HG02870 (cell line): ENCODE results near the gene PARP1.
"Not testable (repeated sequence)": the region's sequence is repeated elsewhere in the genome, so short reads cannot be mapped to it uniquely, and the experiment has no call there.

Experiments
- ATAC-seq: cut with Tn5 transposase; IDR thresholded peaks from one replicate; pipeline ENCODE4 v1.9.1; 2021; ENCODE audit warnings: mild to moderate bottlenecking, moderate library complexity; ENCODE audit not compliant: unreplicated experiment

Gene PARP1

GRCh38 chr1:226357416-226357815 is 50.5 kb downstream of the PARP1 start:
- ATAC-seq: no peak

- no peak for ATAC-seq
Measured at GRCh38 chr1:226355669-226356551, 52.0 kb downstream of the PARP1 start.

GRCh38 chr1:226355016-226355415 is 52.9 kb downstream of the PARP1 start:
- no peak for ATAC-seq

GRCh38 chr1:226353698-226354525 is 54.0 kb downstream of the PARP1 start:
- no peak for ATAC-seq

DNA sequence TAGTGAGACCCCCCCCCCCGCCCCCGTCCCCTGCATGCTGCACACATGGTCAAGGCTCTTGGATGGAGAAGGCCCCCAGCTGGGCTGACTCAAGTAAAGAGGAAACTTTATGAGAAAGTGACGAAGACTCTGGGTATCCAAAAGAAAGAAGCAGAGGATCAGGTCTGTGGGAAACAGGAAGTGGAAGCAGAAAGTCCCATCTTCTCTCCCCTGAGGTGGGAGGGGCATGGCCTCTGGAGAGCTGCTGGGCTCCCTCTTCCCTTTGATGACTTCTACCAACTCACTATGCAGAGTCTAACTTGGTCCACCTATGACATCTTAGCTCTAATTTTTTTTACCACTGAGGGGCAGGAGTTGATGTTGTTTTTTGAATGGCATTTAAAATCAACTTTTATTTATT is 56.2 kb downstream of the PARP1 start:
- ATAC-seq: no peak

DNA sequence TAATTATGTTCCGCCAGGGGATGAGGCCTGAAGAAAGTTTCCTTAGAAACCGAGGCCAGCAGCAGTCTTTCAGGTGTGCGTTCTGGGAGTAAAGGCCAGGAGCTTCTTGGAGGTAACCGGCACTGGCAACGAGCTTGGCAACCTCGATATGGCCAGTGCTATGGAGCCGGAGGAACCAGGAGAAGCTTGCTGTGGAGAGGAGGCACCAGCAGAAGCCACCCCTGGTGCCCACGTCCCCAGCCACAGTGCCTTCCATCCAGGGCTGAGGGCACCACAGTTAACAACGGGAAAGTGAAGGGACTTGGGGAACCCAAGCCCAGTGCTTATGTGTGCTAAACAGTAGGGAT is 57.4 kb downstream of the PARP1 start:
- ATAC-seq: no peak

DNA sequence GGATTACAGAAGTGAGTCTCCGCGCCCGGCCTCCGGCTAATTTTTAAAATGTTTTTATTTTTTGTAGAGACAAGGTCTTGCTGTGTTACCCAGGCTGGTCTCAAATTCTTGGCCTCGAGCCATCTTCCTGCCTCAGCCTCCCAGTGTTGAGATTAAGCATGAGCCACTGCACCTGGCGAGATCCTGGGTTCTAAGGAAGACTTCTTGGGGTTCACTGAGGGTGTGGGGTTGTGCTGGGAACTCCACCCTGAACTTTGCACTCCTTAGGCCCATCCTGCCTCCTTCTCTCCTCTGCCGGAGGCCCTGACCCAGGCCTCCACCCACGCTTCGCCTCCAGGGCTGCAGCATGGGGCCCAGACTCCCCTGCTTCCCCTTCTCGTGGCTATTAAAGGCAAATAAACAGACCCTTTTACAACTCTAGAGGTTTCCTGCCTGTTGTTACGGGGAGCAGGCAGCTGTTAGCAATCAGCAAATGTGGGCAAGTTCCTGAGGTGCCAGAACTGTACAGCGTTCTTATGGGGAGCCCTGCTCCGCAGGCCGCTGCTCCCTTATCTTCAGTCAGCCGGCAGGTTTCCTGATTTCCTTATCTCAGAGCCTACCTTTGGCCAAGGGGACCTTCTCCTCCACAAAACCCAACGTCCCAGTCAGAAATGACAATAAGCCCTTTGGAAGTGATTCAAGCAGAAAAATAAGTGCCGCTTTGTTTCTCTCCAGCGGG is 57.9 kb downstream of the PARP1 start:
- ATAC-seq: no peak

- no peak for ATAC-seq
Measured at GRCh38 chr1:226349081-226349480, 58.8 kb downstream of the PARP1 start.

- no peak for ATAC-seq
Measured at GRCh38 chr1:226344441-226345259, 63.2 kb downstream of the PARP1 start.

- no peak for ATAC-seq
Measured at GRCh38 chr1:226342656-226343055, 65.2 kb downstream of the PARP1 start.

DNA sequence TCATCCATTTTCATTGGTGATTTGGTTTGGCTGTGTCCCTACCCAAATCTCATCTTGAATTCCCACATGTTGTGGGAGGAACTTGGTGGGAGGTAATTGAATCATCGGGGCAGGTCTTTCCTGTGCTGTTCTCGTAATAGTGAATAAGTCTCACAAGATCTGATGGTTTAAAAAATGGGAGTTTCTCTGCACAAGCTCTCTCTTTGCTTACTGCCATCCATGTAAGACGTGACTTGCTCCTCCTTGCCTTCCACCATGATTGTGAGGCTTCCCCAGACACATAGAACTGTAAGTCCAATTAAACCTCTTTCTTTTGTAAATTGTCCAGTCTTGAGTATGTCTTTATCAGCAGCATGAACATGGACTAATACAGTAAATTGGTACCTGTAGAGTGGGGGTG is 67.8 kb downstream of the PARP1 start:
- not testable (repeated sequence) for ATAC-seq

DNA sequence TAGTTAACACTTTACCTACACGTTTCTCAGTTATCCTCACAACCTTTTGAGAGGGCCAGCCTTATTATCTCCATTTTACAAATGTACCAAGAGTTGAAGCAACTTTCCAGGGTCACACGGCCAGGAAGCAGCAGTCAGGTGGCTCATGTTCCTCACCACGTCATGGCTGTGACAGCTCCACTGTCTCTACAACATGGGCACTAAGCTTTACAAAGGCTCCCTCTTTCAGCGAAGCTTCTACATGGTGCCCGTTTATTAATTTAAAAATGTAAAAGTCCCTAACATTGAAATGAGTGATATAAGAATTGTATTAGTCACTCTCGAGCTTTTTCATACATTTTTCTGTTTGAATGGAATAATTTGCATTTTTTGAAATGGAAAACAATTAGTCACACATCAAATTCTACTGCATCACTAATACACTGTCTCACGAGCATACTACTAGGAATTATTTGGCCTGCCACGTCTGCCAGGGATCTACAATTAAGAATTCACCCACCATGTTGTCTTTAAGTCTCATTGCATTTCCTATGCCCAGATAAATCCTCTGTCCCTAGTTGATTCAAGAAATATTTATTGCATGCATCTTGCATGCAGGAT is 70.5 kb downstream of the PARP1 start:
- no peak for ATAC-seq

DNA sequence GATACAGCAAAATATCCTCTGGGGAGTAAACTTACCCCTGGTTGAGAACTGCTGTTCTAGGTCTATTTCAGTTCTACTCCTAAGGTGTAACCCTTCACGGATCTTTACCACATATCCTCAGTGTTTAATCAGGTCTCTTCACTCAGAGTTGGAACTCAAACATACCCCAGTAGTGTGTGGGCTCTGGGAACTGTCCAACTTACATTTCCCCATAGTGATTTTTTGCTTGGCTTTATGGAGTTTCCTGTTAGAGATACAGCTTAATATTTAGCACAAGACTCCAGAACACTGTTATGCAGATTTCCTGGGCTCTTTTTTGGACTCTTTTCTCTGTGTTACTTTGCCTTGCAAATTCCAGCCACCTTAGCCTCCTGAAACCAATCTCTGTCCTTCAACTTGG is 72.2 kb downstream of the PARP1 start:
- no peak for ATAC-seq

DNA sequence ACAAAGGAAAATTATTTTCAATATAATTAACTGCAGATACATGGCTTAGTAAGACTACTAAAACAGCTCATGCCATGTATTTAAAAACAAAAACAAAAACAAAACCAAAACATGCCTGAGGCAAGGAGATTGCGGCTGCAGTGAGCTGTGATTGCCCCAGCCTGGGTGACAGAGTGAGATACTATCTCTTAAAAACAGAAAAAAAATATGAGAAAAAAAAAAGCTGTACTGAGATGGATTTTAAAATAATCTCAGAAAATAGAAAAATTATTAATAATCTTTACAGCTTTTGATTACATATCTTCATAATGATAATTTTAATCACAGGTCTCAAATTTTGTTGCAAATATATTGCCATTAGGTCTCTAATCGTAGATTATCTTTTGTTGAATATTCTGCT is 74.9 kb downstream of the PARP1 start:
- ATAC-seq: no peak

GRCh38 chr1:226329237-226329636 is 78.7 kb downstream of the PARP1 start:
- no peak for ATAC-seq

DNA sequence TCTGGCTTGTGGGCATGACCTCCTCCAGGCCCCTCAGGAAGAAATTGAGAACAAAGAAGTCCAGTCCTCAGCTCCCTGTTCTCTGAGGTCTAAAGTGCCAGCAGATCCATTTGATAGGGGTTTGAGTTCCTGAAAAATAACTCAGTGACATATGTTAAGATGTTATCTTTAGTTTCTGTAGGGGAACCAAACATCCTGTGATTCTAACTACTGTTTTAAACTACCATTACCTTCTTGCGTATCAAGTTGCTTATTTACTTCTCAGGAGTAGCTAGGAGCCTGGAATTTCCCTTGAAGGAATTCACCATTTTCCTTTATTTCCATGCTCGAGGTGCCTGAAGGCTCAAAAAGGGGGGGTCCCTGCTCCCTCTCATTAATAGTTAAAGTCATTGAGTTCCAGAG is 80.1 kb downstream of the PARP1 start:
- ATAC-seq: no peak

GRCh38 chr1:226325178-226325577 is 82.7 kb downstream of the PARP1 start:
- no peak for ATAC-seq

DNA sequence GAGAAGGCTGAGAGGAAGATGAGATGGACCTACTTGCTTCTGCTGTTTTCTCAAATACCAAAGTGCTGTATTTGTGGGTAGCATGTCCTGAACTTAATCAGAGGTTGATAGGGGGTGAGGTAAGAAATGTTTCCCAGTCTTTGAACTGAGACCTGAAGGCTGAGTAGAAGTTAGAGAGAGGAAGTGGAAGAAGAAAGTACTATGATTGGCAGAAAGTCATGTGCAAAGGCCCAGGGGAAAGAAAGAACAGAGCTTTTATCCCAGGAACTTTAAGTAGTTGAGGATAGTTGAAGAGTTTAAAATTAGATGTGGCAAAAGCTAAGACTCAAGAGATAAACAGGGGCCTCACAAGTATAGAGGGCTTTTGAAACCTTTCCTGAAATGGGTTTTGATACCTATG is 83.4 kb downstream of the PARP1 start:
- no peak for ATAC-seq

GRCh38 chr1:226322986-226323385 is 84.9 kb downstream of the PARP1 start:
- ATAC-seq: no peak

GRCh38 chr1:226320930-226321329 is 87.0 kb downstream of the PARP1 start:
- ATAC-seq: no peak
